GM23338 (cell line): ENCODE results near the gene SFRP5. TPM values are rescaled to one million over a fixed set of nuclear protein-coding genes. Genes with fewer than 3 reads are reported as not detected.

ENCODE experiments used
- ATAC-seq: fragments of 200-7000 bp; cut with Tn5 transposase; 3 replicates; pipeline ENCODE4 v1.9.1; 2020
- DNase-seq: peaks from one replicate; pipeline ENCODE4 v3.0.0-alpha.2; 2015; ENCODE audit warnings: low spot score
- H2AFZ ChIP-seq: fragments of 200-600 bp; sonication (generic); 2 replicates; pipeline ENCODE4 v1.8.0; 2016; ENCODE audit warnings: antibody characterized with exemption, mild to moderate bottlenecking, moderate library complexity
- H3F3A ChIP-seq: fragments of 200-600 bp; sonication (generic); replicated peaks from 2 replicates; pipeline ENCODE4 v1.8.0; 2017; ENCODE audit warnings: antibody characterized with exemption, mixed run types, low read depth
- H3K27ac ChIP-seq: fragments of 200-600 bp; sonication (generic); 2 replicates; pipeline ENCODE4 v1.6.1; 2016; ENCODE audit warnings: low read depth
- H3K27me3 ChIP-seq: fragments of 200-600 bp; sonication (generic); 2 replicates; pipeline ENCODE4 v1.8.0; 2016; ENCODE audit warnings: mild to moderate bottlenecking, mixed run types, moderate library complexity; ENCODE audit not compliant: insufficient read depth
- H3K36me3 ChIP-seq: fragments of 200-600 bp; sonication (generic); 2 replicates; pipeline ENCODE4 v1.8.0; 2016; ENCODE audit warnings: mild to moderate bottlenecking; ENCODE audit not compliant: insufficient read depth
- H3K4me1 ChIP-seq: fragments of 200-600 bp; sonication (generic); 2 replicates; pipeline ENCODE4 v1.8.0; 2016; ENCODE audit warnings: mild to moderate bottlenecking, moderate library complexity; ENCODE audit not compliant: insufficient read depth
- H3K4me2 ChIP-seq: fragments of 200-600 bp; sonication (generic); 2 replicates; pipeline ENCODE4 v1.7.1; 2017; ENCODE audit warnings: mixed run types
- H3K4me3 ChIP-seq: fragments of 200-600 bp; sonication (generic); 2 replicates; pipeline ENCODE4 v1.6.1; 2016; ENCODE audit warnings: mixed run types
- H3K79me2 ChIP-seq: fragments of 200-600 bp; sonication (generic); replicated peaks from 2 replicates; pipeline ENCODE4 v1.8.0; 2017; ENCODE audit warnings: mild to moderate bottlenecking; ENCODE audit not compliant: insufficient read depth
- H3K9me2 ChIP-seq: fragments of 200-600 bp; sonication (generic); 2 replicates; pipeline ENCODE4 v1.8.0; 2017; ENCODE audit not compliant: insufficient read depth
- H4K20me1 ChIP-seq: fragments of 200-600 bp; sonication (generic); replicated peaks from 2 replicates; pipeline ENCODE4 v1.8.0; 2017; ENCODE audit warnings: mild to moderate bottlenecking; ENCODE audit not compliant: insufficient read depth
- H3K27ac Mint-ChIP-seq: 2 replicates; pipeline ENCODE4 v1.8.0; 2020; ENCODE audit warnings: inconsistent platforms, mild to moderate bottlenecking, moderate library complexity, mixed read lengths
- H3K27me3 Mint-ChIP-seq: 3 replicates; pipeline ENCODE4 v1.8.0; 2022; ENCODE audit warnings: low read depth, mild to moderate bottlenecking, moderate library complexity, mixed read lengths, inconsistent platforms; ENCODE audit not compliant: insufficient read depth, poor library complexity
- H3K36me3 Mint-ChIP-seq: 3 replicates; pipeline ENCODE4 v1.8.0; 2021; ENCODE audit warnings: low read depth, mild to moderate bottlenecking, inconsistent platforms, moderate library complexity, mixed read lengths
- H3K4me1 Mint-ChIP-seq: 3 replicates; pipeline ENCODE4 v1.8.0; 2020; ENCODE audit warnings: mild to moderate bottlenecking, inconsistent platforms, mixed read lengths
- H3K4me3 Mint-ChIP-seq: 3 replicates; pipeline ENCODE4 v1.8.0; 2021; ENCODE audit warnings: moderate library complexity, mild to moderate bottlenecking, inconsistent platforms, mixed read lengths
- H3K9me3 Mint-ChIP-seq: 3 replicates; pipeline ENCODE4 v1.8.0; 2020; ENCODE audit warnings: moderate library complexity, mild to moderate bottlenecking, inconsistent platforms, mixed read lengths
- CREB1 ChIP-seq: fragments of 250-450 bp; sonication (Bioruptor Pico); IDR thresholded peaks from 2 replicates; pipeline ENCODE4 v1.5.0; 2020; ENCODE audit warnings: low read depth, mild to moderate bottlenecking, moderate library complexity
- CTCF ChIP-seq, 2 experiments: fragments of 200-600 bp in 1 of 2; sonication (generic) in 1 of 2; conservative IDR thresholded peaks; 2 replicates each; pipeline versions ENCODE4 v1.5.1 to v1.6.1; 2016 to 2017; ENCODE audit warnings: antibody characterized with exemption in 2 of 2, low read depth in 2 of 2, mild to moderate bottlenecking in 2 of 2, moderate library complexity in 1 of 2
- EZH2 ChIP-seq: fragments of 200-600 bp; sonication (generic); IDR thresholded peaks from one replicate; pipeline ENCODE4 v1.8.0; 2017; ENCODE audit warnings: antibody characterized with exemption, mild to moderate bottlenecking, low read depth; ENCODE audit not compliant: unreplicated experiment
- EZH2phosphoT487 ChIP-seq: fragments of 200-600 bp; sonication (generic); IDR thresholded peaks from one replicate; pipeline ENCODE4 v1.8.1; 2018; ENCODE audit warnings: antibody characterized with exemption; ENCODE audit not compliant: unreplicated experiment
- JUNB ChIP-seq: IDR thresholded peaks from one replicate; pipeline ENCODE4 v1.6.1; 2016; ENCODE audit warnings: antibody characterized with exemption; ENCODE audit not compliant: unreplicated experiment
- NANOG ChIP-seq: IDR thresholded peaks from 2 replicates; pipeline ENCODE4 v1.6.1; 2016; ENCODE audit warnings: antibody characterized with exemption, borderline replicate concordance
- POLR2AphosphoS5 ChIP-seq: IDR thresholded peaks from 2 replicates; pipeline ENCODE4 v1.6.1; 2016; ENCODE audit warnings: antibody characterized with exemption, low read depth
- REST ChIP-seq: IDR thresholded peaks from one replicate; pipeline ENCODE4 v1.6.1; 2018; ENCODE audit warnings: antibody characterized with exemption; ENCODE audit not compliant: unreplicated experiment
- STAT1 ChIP-seq: IDR thresholded peaks from one replicate; pipeline ENCODE4 v1.6.1; 2016; ENCODE audit warnings: antibody characterized with exemption; ENCODE audit not compliant: unreplicated experiment
- ZNF114 ChIP-seq: fragments of 250-450 bp; sonication (Bioruptor Pico); IDR thresholded peaks from 2 replicates; pipeline ENCODE4 v1.5.0; 2020; ENCODE audit warnings: mild to moderate bottlenecking, moderate library complexity
- ZNF331 ChIP-seq: fragments of 250-450 bp; sonication (Bioruptor Pico); IDR thresholded peaks from 2 replicates; pipeline ENCODE4 v1.5.0; 2020; ENCODE audit warnings: low read depth, mild to moderate bottlenecking, moderate library complexity
- polyA plus RNA-seq: library from polyadenylated mRNA; unstranded; fragments of >200 nt; fragmentation: Nextera tagmentation; extraction: Ambion mirVana; gene quantifications from 2 replicates; pipeline ENCODE4 v1.2.1, GENCODE V29; 2016
- total RNA-seq: library from RNA; depleted of rRNA; stranded (reverse); fragments of >200 nt; shearing (Covaris generic); gene quantifications from 2 replicates; pipeline ENCODE4 v1.2.3, GENCODE V29; 2014
- TF ChIP-seq, protein P1 (sequence below): fragments of 250-450 bp; sonication (Bioruptor Pico); IDR thresholded peaks from 2 replicates; pipeline ENCODE4 v1.5.0; 2020; ENCODE audit warnings: mild to moderate bottlenecking, moderate library complexity
- TF ChIP-seq, protein P2 (sequence below): IDR thresholded peaks from 2 replicates; pipeline ENCODE4 v1.6.1; 2016; ENCODE audit warnings: antibody characterized with exemption

Gene SFRP5
- total and polyA plus RNA-seq, 2 experiments from 2014 or later = 2.4 to 3.5 TPM

GRCh38 chr10:97724341-97724941, 47.4 kb downstream of the SFRP5 start:
- no peaks in the 10 kb centered on the region for H3K9me2 ChIP-seq
- Mint-ChIP-seq H3K36me3 (peaks cover 11% of the 10 kb centered on the region), H3K9me3 (peaks cover 3% of the 10 kb centered on the region; the same call in 1 of the 3 replicates), H3K27me3 (peaks cover 4% of the 10 kb centered on the region), H3K4me1 (peaks cover 9% of the 10 kb centered on the region), H3K4me3 (no peak overlapping the region), H3K27ac (no peak overlapping the region)
- ATAC-seq (no peak), DNase-seq (no peak)
- H3K27me3 ChIP-seq = no peaks in the 10 kb centered on the region
- H3K27ac ChIP-seq = no peak overlapping the region
- H3K4me2 ChIP-seq = no peak overlapping the region
- H4K20me1 ChIP-seq = no peaks in the 10 kb centered on the region
- H2AFZ ChIP-seq = no peak overlapping the region
- TF ChIP-seq REST (no peak), CREB1 (CRISPR knock-in tag) (no peak), EZH2phosphoT487 (no peak), EZH2 (no peak), ZNF114 (CRISPR knock-in tag) (no peak), CTCF (conservative IDR thresholded peaks at IDR 0.05; ENCODE audit: low read depth in 2 of 2) (no peak), POLR2AphosphoS5 (no peak), NANOG (no peak), JUNB (no peak), STAT1 (no peak), ZNF331 (CRISPR knock-in tag) (no peak)
- TF ChIP-seq, protein P1, sequence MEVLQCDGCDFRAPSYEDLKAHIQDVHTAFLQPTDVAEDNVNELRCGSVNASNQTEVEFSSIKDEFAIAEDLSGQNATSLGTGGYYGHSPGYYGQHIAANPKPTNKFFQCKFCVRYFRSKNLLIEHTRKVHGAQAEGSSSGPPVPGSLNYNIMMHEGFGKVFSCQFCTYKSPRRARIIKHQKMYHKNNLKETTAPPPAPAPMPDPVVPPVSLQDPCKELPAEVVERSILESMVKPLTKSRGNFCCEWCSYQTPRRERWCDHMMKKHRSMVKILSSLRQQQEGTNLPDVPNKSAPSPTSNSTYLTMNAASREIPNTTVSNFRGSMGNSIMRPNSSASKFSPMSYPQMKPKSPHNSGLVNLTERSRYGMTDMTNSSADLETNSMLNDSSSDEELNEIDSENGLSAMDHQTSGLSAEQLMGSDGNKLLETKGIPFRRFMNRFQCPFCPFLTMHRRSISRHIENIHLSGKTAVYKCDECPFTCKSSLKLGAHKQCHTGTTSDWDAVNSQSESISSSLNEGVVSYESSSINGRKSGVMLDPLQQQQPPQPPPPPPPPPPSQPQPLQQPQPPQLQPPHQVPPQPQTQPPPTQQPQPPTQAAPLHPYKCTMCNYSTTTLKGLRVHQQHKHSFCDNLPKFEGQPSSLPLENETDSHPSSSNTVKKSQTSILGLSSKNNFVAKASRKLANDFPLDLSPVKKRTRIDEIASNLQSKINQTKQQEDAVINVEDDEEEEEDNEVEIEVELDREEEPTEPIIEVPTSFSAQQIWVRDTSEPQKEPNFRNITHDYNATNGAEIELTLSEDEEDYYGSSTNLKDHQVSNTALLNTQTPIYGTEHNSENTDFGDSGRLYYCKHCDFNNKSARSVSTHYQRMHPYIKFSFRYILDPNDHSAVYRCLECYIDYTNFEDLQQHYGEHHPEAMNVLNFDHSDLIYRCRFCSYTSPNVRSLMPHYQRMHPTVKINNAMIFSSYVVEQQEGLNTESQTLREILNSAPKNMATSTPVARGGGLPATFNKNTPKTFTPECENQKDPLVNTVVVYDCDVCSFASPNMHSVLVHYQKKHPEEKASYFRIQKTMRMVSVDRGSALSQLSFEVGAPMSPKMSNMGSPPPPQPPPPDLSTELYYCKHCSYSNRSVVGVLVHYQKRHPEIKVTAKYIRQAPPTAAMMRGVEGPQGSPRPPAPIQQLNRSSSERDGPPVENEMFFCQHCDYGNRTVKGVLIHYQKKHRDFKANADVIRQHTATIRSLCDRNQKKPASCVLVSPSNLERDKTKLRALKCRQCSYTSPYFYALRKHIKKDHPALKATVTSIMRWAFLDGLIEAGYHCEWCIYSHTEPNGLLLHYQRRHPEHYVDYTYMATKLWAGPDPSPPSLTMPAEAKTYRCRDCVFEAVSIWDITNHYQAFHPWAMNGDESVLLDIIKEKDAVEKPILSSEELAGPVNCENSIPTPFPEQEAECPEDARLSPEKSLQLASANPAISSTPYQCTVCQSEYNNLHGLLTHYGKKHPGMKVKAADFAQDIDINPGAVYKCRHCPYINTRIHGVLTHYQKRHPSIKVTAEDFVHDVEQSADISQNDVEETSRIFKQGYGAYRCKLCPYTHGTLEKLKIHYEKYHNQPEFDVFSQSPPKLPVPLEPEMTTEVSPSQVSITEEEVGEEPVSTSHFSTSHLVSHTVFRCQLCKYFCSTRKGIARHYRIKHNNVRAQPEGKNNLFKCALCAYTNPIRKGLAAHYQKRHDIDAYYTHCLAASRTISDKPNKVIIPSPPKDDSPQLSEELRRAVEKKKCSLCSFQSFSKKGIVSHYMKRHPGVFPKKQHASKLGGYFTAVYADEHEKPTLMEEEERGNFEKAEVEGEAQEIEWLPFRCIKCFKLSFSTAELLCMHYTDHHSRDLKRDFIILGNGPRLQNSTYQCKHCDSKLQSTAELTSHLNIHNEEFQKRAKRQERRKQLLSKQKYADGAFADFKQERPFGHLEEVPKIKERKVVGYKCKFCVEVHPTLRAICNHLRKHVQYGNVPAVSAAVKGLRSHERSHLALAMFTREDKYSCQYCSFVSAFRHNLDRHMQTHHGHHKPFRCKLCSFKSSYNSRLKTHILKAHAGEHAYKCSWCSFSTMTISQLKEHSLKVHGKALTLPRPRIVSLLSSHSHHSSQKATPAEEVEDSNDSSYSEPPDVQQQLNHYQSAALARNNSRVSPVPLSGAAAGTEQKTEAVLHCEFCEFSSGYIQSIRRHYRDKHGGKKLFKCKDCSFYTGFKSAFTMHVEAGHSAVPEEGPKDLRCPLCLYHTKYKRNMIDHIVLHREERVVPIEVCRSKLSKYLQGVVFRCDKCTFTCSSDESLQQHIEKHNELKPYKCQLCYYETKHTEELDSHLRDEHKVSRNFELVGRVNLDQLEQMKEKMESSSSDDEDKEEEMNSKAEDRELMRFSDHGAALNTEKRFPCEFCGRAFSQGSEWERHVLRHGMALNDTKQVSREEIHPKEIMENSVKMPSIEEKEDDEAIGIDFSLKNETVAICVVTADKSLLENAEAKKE (CRISPR knock-in tag) = no peak
- TF ChIP-seq, protein P2, sequence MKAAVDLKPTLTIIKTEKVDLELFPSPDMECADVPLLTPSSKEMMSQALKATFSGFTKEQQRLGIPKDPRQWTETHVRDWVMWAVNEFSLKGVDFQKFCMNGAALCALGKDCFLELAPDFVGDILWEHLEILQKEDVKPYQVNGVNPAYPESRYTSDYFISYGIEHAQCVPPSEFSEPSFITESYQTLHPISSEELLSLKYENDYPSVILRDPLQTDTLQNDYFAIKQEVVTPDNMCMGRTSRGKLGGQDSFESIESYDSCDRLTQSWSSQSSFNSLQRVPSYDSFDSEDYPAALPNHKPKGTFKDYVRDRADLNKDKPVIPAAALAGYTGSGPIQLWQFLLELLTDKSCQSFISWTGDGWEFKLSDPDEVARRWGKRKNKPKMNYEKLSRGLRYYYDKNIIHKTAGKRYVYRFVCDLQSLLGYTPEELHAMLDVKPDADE = no peak
- no peaks in the 10 kb centered on the region for H3K79me2 ChIP-seq
- H3K4me3 ChIP-seq = no peak overlapping the region
- H3F3A ChIP-seq = 0 out of 2 replicates have a peak, but pooled peaks cover 2% of the 10 kb centered on the region
- peaks cover 8% of the 10 kb centered on the region for H3K4me1 ChIP-seq
- no peaks in the 10 kb centered on the region for H3K36me3 ChIP-seq
